ENCODE measurements around the gene CTCF. TPM values are rescaled to one million over a fixed set of nuclear protein-coding genes. Genes with fewer than 3 reads are reported as not detected.

Gene CTCF
- polyA plus RNA-seq, 4 donors, result 68.3 to 87.1 (median 81.8) TPM

DNA sequence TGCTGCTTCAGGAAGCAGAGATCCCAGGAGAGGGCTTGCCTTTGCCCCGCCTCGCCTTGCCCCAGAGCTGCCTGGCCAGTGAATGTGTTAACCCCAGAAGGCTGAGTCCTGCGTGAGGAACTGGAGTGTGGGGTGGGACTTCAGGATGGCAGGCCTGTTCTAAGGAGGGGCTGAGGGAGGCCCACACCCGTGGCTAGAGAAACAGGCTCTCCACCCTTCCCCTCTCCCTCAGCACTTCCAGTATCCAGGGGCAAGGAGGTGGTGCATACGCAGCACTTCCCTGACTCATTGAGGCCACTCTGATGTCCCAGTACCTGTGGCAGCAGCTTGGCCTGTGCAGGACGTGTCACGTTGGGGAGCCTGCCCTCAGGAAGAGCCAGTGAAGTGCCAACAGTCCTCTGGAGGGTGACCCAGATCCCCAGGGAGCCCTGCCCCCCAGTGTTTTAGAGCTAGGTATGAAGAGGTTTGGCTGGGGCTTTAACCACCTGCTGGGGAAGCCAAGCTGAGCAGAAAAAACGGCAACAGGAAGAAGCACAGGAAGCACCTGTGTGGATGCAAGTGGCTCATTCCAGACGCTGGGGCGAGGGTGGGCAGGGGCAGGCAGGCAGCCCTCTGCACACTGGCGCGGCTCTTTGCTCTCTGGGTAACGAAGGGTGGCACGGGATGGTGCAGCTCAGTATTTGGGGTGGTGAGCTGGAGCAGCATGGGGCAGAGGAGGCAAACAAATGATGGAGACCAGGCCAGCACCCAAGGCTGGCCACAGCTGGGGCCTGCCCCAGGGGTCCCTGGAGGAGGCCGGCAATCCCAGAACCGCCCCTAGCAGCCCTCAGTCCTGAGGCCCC lies 14.7 kb upstream of the CTCF start:
- no peak for DNase-seq (ENCODE audit: low read depth in 4 of 4, low spot score in 3 of 4)

DNA sequence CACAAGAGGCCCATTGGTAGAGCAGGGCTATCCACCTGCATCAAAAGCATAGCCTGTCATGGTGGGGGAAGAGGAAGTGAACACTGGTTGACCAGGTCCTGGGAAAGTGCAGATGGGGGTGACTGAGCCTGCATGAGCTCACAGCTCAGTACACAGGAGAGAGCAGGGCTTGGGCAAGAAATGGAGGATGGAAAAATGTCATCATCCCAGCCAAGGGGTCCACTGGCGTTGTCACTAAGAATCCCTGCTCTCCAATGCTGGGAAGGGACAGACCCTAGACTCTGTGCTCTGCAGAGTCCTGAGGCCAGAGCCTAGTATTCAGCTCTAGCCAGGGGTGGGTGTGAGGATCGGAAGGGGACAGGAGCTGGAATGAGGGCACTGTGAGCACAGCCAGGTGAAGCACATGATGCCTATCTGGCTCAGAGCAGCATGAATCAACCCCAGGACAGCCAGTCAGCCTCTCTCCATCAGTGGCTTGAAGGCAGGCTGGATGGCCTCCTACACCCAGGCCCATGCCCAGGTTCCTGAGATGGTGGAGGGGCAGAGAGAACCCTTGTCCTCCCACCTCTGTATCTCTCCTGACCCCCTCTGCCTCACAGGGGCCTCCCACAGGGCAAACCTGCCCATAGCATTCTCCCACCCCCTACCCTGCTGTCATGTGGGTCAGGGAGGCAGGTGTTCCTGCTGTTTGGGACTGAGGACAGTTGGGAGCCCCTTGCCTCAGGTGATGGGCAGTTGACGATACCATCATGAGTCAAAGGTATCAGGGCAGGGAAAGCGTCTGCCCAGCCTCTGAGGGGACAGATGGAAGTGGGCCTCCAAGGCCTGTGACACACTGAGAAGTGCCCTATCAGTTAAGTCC lies 13.8 kb upstream of the CTCF start:
- no peak for DNase-seq (ENCODE audit: low read depth in 4 of 4, low spot score in 3 of 4)

DNA sequence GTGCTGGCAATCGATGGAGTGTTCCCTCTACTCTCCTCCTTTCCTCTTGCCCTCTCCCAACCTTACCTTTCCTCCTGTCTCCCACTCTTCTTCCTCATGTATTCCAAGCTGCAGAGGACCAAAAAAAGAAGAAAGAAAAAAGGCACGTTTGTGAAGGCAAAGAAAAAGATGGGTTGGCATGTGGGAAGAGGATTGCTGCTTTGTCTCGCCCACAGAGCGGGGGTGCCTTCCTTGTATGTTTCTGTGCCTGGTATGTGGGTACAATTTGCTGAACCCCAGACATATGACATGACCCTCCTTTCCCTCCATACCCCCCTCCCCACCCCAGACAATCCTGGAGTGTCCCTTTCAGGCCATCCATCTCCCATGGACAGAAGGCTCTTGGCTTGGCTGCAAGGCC lies 13.1 kb upstream of the CTCF start:
- DNase-seq (ENCODE audit: low read depth in 4 of 4, low spot score in 3 of 4), result no peak

DNA sequence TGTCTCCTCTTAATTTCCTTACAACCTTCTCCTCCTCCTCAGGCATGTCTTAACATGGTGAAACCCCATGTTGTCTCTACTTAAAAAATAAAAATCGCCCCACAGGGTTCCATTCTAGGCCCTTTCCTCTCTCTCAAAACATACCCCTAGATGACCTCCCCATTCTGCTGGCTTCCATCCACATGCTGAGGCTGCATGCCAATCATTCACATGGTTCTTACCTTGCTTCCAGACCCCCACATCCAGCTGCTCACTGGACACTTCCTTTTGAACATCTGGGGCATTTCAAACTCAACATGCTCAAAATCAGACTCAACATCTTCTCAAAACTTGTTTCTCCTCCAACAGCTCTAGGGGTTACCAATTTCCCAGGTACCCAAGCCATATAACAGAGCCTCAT lies 12.4 kb upstream of the CTCF start:
- DNase-seq (ENCODE audit: low read depth in 4 of 4, low spot score in 3 of 4), result no peak

- DNase-seq (ENCODE audit: low read depth in 4 of 4, low spot score in 3 of 4), result no peak
Observed at GRCh38 chr16:67551091-67551490, 11.2 kb upstream of the CTCF start.

DNA sequence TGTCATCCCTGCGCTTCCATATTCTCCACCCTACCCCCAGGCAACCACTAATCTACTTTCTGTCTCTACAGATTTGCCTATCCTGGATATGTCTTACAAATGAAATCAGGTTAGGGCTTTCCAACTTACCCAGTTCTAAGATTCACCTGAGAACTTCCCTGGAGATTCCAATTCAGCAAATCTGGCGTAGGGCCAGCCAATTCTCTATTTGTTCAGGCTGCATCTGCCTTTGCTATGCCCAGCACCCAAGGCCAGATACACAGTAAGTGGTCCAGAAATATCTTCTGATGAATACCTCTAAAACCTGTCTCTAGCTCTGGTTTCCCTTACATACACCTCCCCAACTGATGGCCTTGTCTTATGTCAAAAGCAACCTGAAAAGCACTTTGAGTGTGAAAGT lies 10.4 kb upstream of the CTCF start:
- DNase-seq (ENCODE audit: low read depth in 4 of 4, low spot score in 3 of 4), result no peak

DNA sequence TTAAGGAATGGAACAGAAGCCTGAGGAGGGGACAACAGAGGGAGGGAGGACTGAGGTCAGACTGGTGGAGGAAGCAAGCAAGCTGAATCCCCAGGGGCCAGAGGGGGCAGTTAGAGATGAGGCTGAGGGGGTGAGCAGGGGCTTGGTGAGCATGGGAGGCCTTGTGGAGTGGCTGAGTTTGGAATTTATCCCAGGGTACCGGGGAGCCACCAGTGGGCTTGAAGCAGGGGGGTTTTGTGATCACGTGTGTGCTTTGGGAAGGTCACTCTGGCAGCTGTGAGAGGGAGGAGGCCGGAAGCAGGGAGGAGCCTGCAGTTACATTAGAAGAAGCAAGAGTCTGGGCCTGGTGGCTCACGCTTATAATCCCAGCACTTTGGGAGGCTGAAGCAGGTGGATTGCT lies 9.8 kb upstream of the CTCF start:
- DNase-seq (ENCODE audit: low read depth in 4 of 4, low spot score in 3 of 4), result no peak

DNA sequence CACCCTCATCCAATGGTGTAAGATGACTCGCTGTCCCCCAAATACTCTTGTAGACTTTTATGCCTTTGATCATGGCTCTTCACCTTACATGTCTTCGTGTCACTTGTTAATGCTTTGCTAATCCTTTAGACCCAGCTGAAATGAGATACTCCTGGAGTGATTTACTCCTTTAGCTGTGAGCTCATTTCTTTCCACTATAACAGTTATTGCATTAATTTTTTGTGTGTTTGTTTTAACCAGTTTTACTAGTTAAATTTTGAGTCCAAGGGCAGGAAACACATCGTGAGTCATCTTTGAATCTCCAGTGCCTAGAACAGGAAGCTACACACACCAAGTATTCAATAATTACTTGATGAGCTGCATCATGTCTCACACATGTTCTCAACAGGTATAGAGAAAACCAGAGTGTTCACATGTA lies 6.5 kb upstream of the CTCF start:
- no peak for DNase-seq (ENCODE audit: low read depth in 4 of 4, low spot score in 3 of 4)

- DNase-seq (ENCODE audit: low read depth in 4 of 4, low spot score in 3 of 4), result no peak
Observed at GRCh38 chr16:67558859-67559258, 3.5 kb upstream of the CTCF start.

DNA sequence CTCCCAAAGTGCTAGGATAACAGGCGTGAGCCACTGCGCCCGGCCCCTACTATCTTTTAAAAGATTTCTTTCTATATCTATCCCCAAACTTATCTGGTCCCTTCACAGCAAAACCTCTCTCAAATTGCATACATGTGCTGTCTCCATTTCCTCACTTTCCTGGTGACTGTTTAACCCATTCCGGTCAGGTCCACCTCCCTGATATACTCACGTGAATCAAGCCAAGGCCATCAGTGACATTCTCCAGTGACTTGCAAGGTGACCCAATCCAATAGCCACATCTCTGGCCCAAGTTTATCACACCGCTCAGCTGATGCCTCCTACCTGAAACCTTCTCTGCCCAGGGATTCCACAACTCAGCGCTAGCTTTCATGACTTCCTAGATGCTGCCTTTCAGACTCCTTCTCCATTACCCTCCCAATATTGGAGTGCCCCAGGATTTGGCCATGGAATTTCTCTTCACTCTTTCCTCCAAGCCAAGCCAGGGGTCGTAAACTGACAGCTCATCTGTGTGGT lies 1.4 kb upstream of the CTCF start:
- no peak for DNase-seq (ENCODE audit: low read depth in 4 of 4, low spot score in 3 of 4)

- DNase-seq (ENCODE audit: low read depth in 4 of 4, low spot score in 3 of 4), result no peak
Observed at GRCh38 chr16:67561501-67561823, 864 bp upstream of the CTCF start.

DNA sequence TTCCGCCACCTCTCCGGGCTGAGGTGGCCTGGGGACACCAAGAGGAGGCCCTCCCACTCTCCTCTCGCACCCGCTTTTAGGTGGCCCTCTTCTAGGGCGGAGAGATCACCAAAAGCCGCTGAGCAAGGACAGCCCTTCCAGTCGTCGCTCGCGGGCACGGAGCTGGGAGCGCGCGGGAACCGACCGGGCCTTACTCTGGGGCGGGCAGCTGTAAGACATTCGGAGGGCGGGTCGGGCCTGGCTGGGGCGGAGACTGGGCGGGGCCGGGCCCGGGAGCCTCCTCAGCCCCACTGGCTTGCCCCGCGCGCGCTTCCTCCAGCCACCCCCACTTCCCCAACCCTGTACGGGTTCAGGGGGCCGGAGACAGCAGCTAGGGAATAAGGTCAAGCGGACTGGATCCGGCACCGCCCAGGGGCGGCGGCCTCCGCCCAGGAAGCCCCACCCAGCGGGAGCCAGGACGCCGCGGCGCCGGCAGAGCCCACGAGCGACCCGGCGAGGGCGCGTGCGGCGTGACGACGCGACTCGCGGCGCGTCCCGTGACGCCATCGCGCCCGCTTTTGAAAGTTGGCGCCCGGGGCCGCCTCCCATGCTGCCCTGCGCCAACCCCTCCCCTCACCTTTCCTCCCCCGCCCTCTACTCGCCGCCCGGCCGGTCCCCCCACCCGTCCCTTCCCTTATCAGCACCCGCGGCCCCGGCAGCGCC lies 351 bp upstream of the CTCF start:
- peak; percentile 81 to 90 (median 88) for DNase-seq (ENCODE audit: low read depth in 4 of 4, low spot score in 3 of 4)

- DNase-seq (ENCODE audit: low read depth in 4 of 4, low spot score in 3 of 4), result peak in 2 of 4 donors; percentile 24 to 36
Observed at GRCh38 chr16:67562918-67563707, 787 bp downstream of the CTCF start.

- peak in 1 of 4 donors; percentile 18 for DNase-seq (ENCODE audit: low read depth in 4 of 4, low spot score in 3 of 4)
Observed at GRCh38 chr16:67563708-67564468, 1.6 kb downstream of the CTCF start.

DNA sequence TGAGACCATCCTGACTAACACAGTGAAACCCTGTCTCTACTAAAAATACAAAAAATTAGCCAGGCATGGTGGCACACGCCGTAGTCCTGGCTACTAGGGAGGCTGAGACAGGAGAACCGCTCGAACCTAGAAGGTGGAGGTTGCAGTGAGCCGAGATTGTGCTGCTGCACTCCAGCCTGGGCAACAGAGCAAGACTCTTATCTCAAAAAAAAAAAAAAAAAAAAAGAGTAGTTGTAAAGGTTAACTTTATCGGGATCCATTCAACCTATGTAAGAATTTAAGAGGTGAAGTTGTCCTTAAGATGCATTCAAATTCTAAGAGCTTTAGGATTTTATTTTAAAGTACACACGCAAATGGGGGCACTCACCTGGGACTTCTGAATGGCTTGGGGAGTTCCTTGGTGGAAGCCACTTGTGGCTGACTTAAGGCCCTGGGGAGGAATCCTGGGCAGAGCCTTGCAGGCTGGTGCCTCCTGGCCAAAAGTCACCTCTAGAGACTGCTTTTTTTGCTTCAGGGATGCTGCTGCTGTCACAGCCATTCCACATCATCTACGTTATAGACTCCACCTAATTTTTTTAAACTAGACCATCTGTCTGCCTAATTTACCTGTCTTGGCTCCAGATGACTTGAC lies 3.3 kb downstream of the CTCF start:
- no peak for DNase-seq (ENCODE audit: low read depth in 4 of 4, low spot score in 3 of 4)

DNA sequence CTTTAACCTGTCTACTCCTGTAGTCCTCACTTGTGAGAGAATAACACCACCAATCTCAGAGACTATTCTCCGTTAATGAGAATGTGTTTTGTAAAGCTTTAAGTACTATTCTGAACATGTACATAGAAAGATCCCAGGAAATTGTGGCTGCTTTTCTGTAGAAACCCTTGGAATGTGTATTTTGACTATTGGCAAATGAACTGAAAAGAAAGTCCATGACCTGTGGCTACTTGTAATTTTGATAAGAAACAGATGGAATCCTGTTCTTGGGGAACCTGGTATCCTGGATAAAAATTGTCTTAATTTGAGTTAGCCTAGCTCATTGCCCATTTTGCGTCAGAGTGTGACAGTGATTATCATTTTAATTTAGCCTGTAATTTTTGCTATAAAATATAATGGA lies 9.1 kb downstream of the CTCF start:
- DNase-seq (ENCODE audit: low read depth in 4 of 4, low spot score in 3 of 4), result no peak

DNA sequence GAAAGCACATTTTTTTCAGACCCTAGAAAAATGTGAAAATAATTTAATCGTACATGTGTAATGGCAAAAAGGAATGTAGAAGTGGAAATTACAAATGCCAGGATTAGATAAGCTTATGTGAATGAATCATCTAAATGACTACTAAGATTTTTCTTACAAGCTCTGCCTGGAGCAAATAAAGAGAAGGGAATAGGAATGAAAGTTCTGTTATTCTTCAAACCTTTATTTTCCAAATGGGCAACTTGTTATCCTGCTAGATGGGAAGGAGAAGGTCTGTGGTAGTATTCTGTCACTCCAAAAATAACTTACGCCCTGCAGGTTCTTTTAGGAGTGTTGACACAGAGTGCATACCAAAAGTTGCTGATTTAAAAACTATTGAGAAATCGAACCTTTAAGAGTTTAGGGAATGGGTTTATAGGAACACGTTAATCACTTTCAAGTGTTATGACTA lies 9.7 kb downstream of the CTCF start:
- DNase-seq (ENCODE audit: low read depth in 4 of 4, low spot score in 3 of 4), result no peak

DNA sequence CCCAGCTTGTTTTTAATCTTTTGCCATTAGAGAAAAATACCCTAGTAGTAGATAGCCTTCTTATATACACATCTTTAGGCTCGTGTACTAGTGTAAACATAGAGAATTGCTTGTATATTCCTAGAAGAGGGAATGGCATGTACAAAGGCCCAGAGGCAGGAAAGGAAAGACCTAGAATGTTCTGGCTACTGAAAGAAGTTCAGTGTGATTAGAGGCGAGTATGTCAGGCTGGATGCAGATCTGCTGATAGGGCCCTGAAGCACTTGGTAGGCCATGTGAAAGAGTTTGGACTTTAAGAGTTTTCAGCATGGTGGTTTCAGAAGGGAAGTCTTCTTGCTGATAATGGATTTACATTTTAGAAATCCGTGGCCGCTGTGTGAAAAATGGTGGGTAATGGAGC lies 17.4 kb downstream of the CTCF start:
- no peak for DNase-seq (ENCODE audit: low read depth in 4 of 4, low spot score in 3 of 4)

GRCh38 chr16:67580202-67580601 lies 17.9 kb downstream of the CTCF start:
- DNase-seq (ENCODE audit: low read depth in 4 of 4, low spot score in 3 of 4), result no peak
